Neural cell (in vitro differentiated cells): ENCODE data around the gene SPON1.

Experiments
- CTCF ChIP-seq: fragments of 450-650 bp; IDR thresholded peaks from 2 replicates; pipeline ENCODE4 v1.5.1; 2014; ENCODE audit warnings: antibody characterized with exemption, mild to moderate bottlenecking, moderate library complexity; ENCODE audit not compliant: poor library complexity, severe bottlenecking
- EP300 ChIP-seq: fragments of 450-650 bp; conservative IDR thresholded peaks from 2 replicates; pipeline ENCODE4 v1.6.1; 2014; ENCODE audit warnings: antibody characterized with exemption, mild to moderate bottlenecking, moderate library complexity; ENCODE audit not compliant: poor library complexity, severe bottlenecking
- EZH2 ChIP-seq: fragments of 200-600, 300-800 bp; shearing (Covaris generic), sonication (generic); IDR thresholded peaks from 2 replicates; pipeline ENCODE4 v1.6.1; 2014; ENCODE audit warnings: antibody characterized with exemption, low read length, borderline replicate concordance, mild to moderate bottlenecking; ENCODE audit not compliant: insufficient read depth, poor library complexity, severe bottlenecking
- MXI1 ChIP-seq: fragments of 450-650 bp; conservative IDR thresholded peaks from 2 replicates; pipeline ENCODE4 v1.6.1; 2014; ENCODE audit warnings: antibody characterized with exemption, mild to moderate bottlenecking; ENCODE audit not compliant: poor library complexity, severe bottlenecking
- POLR2AphosphoS5 ChIP-seq: IDR thresholded peaks from 2 replicates; pipeline ENCODE4 v1.6.1; 2012
- RAD21 ChIP-seq: fragments of 450-650 bp; conservative IDR thresholded peaks from 2 replicates; pipeline ENCODE4 v1.6.1; 2014; ENCODE audit warnings: antibody characterized with exemption, mild to moderate bottlenecking, moderate library complexity
- REST ChIP-seq: IDR thresholded peaks from 2 replicates; pipeline ENCODE4 v1.6.1; 2012; ENCODE audit warnings: borderline replicate concordance
- SMC3 ChIP-seq: fragments of 450-650 bp; conservative IDR thresholded peaks from 2 replicates; pipeline ENCODE4 v1.6.1; 2014; ENCODE audit warnings: antibody characterized with exemption, mild to moderate bottlenecking, moderate library complexity; ENCODE audit not compliant: poor library complexity

GRCh38 chr11:14022821-14023220, 60.3 kb downstream of the SPON1 start:
- TF ChIP-seq CTCF (no peak), RAD21 (no peak), POLR2AphosphoS5 (no peak), MXI1 (no peak), EP300 (no peak), EZH2 (no peak), REST (no peak), SMC3 (no peak)
